SK-N-SH (cell line): ENCODE data around the gene TRIP6. TPM values are rescaled to one million over a fixed set of nuclear protein-coding genes. Genes with fewer than 3 reads are reported as not detected.

Source experiments
- CTCF ChIA-PET: fragments of 300-600, 350-600 bp; formaldehyde crosslinking; extraction: SDS; loops from one replicate; lab custom pipeline; 2021; lab: Yijun Ruan, JAX
- POLR2A ChIA-PET: fragments of 350-600 bp; sonication (Branson Sonifier 250); formaldehyde crosslinking; extraction: SDS; loops from one replicate; lab custom pipeline; 2020; ENCODE audit warnings: antibody characterized with exemption, inconsistent platforms; lab: Yijun Ruan, JAX
- DNase-seq: peaks from one replicate; pipeline ENCODE4 v3.0.0; 2012
- H2AFZ ChIP-seq: fragments of 200-600 bp; sonication (generic); 2 replicates; pipeline ENCODE4 v1.8.1; 2016; ENCODE audit warnings: antibody characterized with exemption, mild to moderate bottlenecking, low read depth
- H3F3A ChIP-seq: fragments of 200-600 bp; sonication (generic); replicated peaks from 2 replicates; pipeline ENCODE3; 2016; ENCODE audit warnings: antibody characterized with exemption, mild to moderate bottlenecking; ENCODE audit not compliant: insufficient read depth
- H3K27ac ChIP-seq, 2 experiments: fragments of 200-500 bp in 1 of 2; fragments of 200-600 bp in 1 of 2; sonication (Bioruptor generic) in 1 of 2; sonication (generic), shearing (Covaris generic) in 1 of 2; 2 replicates each; pipeline versions ENCODE4 v1.5.1 to v1.6.1; 2014 to 2016; ENCODE audit warnings: low read depth in 2 of 2, inconsistent platforms in 1 of 2, low read length in 1 of 2, mild to moderate bottlenecking in 1 of 2, mixed read lengths in 1 of 2
- H3K27me3 ChIP-seq: fragments of 200-600 bp; sonication (generic), shearing (Covaris generic); 2 replicates; pipeline ENCODE4 v1.6.1; 2016; ENCODE audit warnings: mixed run types; ENCODE audit not compliant: insufficient read depth
- H3K36me3 ChIP-seq, 2 experiments: fragments of 200-500 bp in 1 of 2; fragments of 200-600 bp in 1 of 2; sonication (Bioruptor generic) in 1 of 2; sonication (generic) in 1 of 2; replicated peaks in 1 of 2; 2 replicates each; pipeline versions ENCODE3 to v1.5.1; 2014 to 2016; ENCODE audit warnings: low read length in 1 of 2, mild to moderate bottlenecking in 1 of 2; ENCODE audit not compliant: insufficient read depth in 2 of 2, control insufficient read depth in 1 of 2
- H3K4me1 ChIP-seq, 2 experiments: fragments of 200-500 bp in 1 of 2; fragments of 200-600 bp in 1 of 2; sonication (Bioruptor generic) in 1 of 2; sonication (generic), shearing (Covaris generic) in 1 of 2; 2 replicates each; pipeline versions ENCODE4 v1.5.1 to v1.6.1; 2014 to 2016; ENCODE audit warnings: low read depth in 1 of 2, low read length in 1 of 2, mixed run types in 1 of 2; ENCODE audit not compliant: insufficient read depth in 2 of 2, control insufficient read depth in 1 of 2
- H3K4me2 ChIP-seq: fragments of 200-600 bp; sonication (generic), shearing (Covaris generic); 2 replicates; pipeline ENCODE4 v1.6.1; 2017; ENCODE audit warnings: mixed run types
- H3K4me3 ChIP-seq, 2 experiments: fragments of 200-500 bp in 1 of 2; fragments of 200-600 bp in 1 of 2; sonication (Bioruptor generic) in 1 of 2; sonication (generic), shearing (Covaris generic) in 1 of 2; 2 replicates each; pipeline versions ENCODE4 v1.5.1 to v1.8.1; 2014 to 2016; ENCODE audit warnings: low read depth in 2 of 2, inconsistent platforms in 1 of 2, low read length in 1 of 2, mild to moderate bottlenecking in 1 of 2, mixed read lengths in 1 of 2, moderate library complexity in 1 of 2
- H3K79me2 ChIP-seq: fragments of 200-600 bp; sonication (generic); 2 replicates; pipeline ENCODE4 v1.8.1; 2017; ENCODE audit warnings: mild to moderate bottlenecking; ENCODE audit not compliant: insufficient read depth
- H3K9ac ChIP-seq: fragments of 200-600 bp; sonication (generic); 2 replicates; pipeline ENCODE4 v1.6.1; 2017; ENCODE audit warnings: mixed run types
- H3K9me2 ChIP-seq: fragments of 200-600 bp; sonication (generic); 2 replicates; pipeline ENCODE4 v1.6.1; 2017; ENCODE audit warnings: mixed run types
- H3K9me3 ChIP-seq: fragments of 200-600 bp; sonication (generic); 2 replicates; pipeline ENCODE4 v1.6.1; 2017; ENCODE audit warnings: mixed run types, mild to moderate bottlenecking, moderate library complexity
- H4K20me1 ChIP-seq: fragments of 200-600 bp; sonication (generic); 2 replicates; pipeline ENCODE4 v1.6.1; 2017; ENCODE audit warnings: mild to moderate bottlenecking, mixed run types; ENCODE audit not compliant: insufficient read depth
- CHD2 ChIP-seq: fragments of 150-350 bp; IDR thresholded peaks from 2 replicates; pipeline ENCODE4 v1.6.1; 2018; ENCODE audit warnings: low read length; ENCODE audit not compliant: partially characterized antibody
- ELF1 ChIP-seq: IDR thresholded peaks from 2 replicates; pipeline ENCODE4 v1.4.0; 2012
- EZH2phosphoT487 ChIP-seq: fragments of 200-600 bp; sonication (generic); IDR thresholded peaks from 2 replicates; pipeline ENCODE4 v1.6.1; 2017; ENCODE audit warnings: low read depth, mixed run types, mild to moderate bottlenecking, antibody characterized with exemption, moderate library complexity, borderline replicate concordance
- FOSL2 ChIP-seq: IDR thresholded peaks from 2 replicates; pipeline ENCODE4 v1.4.0; 2012; ENCODE audit warnings: low read depth, mild to moderate bottlenecking, moderate library complexity, borderline replicate concordance
- GATA2 ChIP-seq: sonication (generic); formaldehyde crosslinking; IDR thresholded peaks from 2 replicates; pipeline ENCODE4 v1.5.0; 2020; ENCODE audit warnings: mild to moderate bottlenecking, missing genetic modification reagents
- NFIC ChIP-seq: IDR thresholded peaks from 2 replicates; pipeline ENCODE4 v1.4.0; 2012; ENCODE audit warnings: borderline replicate concordance
- RAD21 ChIP-seq: IDR thresholded peaks from 2 replicates; pipeline ENCODE4 v1.6.1; 2012; ENCODE audit warnings: mild to moderate bottlenecking, low read length
- RXRA ChIP-seq: IDR thresholded peaks from 2 replicates; pipeline ENCODE4 v1.4.0; 2012; ENCODE audit warnings: low read depth, mild to moderate bottlenecking, borderline replicate concordance
- SIN3A ChIP-seq: IDR thresholded peaks from 2 replicates; pipeline ENCODE4 v1.6.1; 2012; ENCODE audit warnings: low read depth, mild to moderate bottlenecking, low read length, moderate library complexity, borderline replicate concordance
- SMC3 ChIP-seq: IDR thresholded peaks from 2 replicates; pipeline ENCODE4 v1.6.1; 2012; ENCODE audit warnings: low read depth, low read length, improper control_type of control experiment
- TCF12 ChIP-seq: IDR thresholded peaks from 2 replicates; pipeline ENCODE4 v1.4.0; 2012
- YY1 ChIP-seq: IDR thresholded peaks from 2 replicates; pipeline ENCODE4 v1.4.0; 2012; ENCODE audit warnings: low read depth, mild to moderate bottlenecking
- WGBS: methylation state at CpG from one replicate; pipeline ENCODE4 v1.1.6; 2017; ENCODE audit warnings: low lambda C conversion rate; 5-methylcytosine and 5-hydroxymethylcytosine counted together
- polyA plus RNA-seq, 3 experiments: library from polyadenylated mRNA; depleted of rRNA; stranded (reverse); fragments of >200 nt; gene quantifications; 2 replicates each; pipeline ENCODE4 v1.2.3, GENCODE V29; 2012
- TF ChIP-seq, protein P1 (sequence below): IDR thresholded peaks from 2 replicates; pipeline ENCODE4 v1.6.1; 2012; ENCODE audit warnings: mild to moderate bottlenecking, low read depth, low read length, moderate library complexity
- TF ChIP-seq, protein P2 (sequence below): IDR thresholded peaks from 2 replicates; pipeline ENCODE4 v1.4.0; 2012; ENCODE audit warnings: low read depth
- TF ChIP-seq, protein P3 (sequence below): fragments of 150-350 bp; IDR thresholded peaks from 2 replicates; pipeline ENCODE4 v1.6.1; 2016; ENCODE audit warnings: mild to moderate bottlenecking, low read depth, low read length
- TF ChIP-seq, protein P4 (sequence below): IDR thresholded peaks from 2 replicates; pipeline ENCODE4 v1.4.0; 2012; ENCODE audit warnings: low read depth, borderline replicate concordance
- TF ChIP-seq, protein P5 (sequence below): IDR thresholded peaks from 2 replicates; pipeline ENCODE4 v1.4.0; 2012; ENCODE audit warnings: low read depth, borderline replicate concordance
- TF ChIP-seq, protein P6 (sequence below): fragments of 200-600 bp; sonication (generic); IDR thresholded peaks from 2 replicates; pipeline ENCODE4 v1.6.1; 2017; ENCODE audit warnings: antibody characterized with exemption, mild to moderate bottlenecking, moderate library complexity

TRIP6 gene
- polyA plus RNA-seq, 1 of the 3 experiments (the other 2 are of a cell fraction), result 6.5 TPM

DNA sequence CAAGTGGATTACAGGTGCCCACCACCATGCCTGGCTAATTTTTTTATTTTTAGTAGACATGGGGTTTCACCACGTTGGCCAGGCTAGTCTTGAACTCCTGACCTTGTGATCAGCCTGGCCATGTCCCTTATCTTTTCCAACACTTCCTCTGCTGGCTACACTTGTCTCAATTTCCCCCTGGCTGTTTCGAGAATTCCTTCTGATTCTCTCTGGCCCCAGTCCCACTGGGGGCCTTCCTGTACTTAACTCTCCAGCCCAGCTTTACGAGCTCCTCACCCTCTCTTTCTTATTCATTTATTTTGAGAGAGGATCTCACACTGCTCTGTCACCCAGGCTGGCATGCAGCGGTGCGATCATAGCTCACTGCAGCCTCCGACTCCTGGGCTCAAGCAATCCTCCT lies 48.4 kb upstream of the TRIP6 start:
- Histone ChIP-seq H4K20me1 (no peaks in the 10 kb centered on the region), H3K79me2 (no peaks in the 10 kb centered on the region), H3K4me3 (no peak overlapping the region), H3K4me2 (no peak overlapping the region), H3K27me3 (no peaks in the 10 kb centered on the region), H3K9me2 (no peaks in the 10 kb centered on the region), H2AFZ (no peak overlapping the region), H3K9me3 (no peaks in the 10 kb centered on the region), H3F3A (no peaks in the 10 kb centered on the region), H3K36me3 (peaks cover 20 to 58% of the 10 kb centered on the region in 2 experiments), H3K9ac (no peak overlapping the region), H3K4me1 (no peaks in the 10 kb centered on the region), H3K27ac (no peak overlapping the region)
- no peak for DNase-seq
- TF ChIP-seq EZH2phosphoT487, result no peak
- TF ChIP-seq, protein P1, sequence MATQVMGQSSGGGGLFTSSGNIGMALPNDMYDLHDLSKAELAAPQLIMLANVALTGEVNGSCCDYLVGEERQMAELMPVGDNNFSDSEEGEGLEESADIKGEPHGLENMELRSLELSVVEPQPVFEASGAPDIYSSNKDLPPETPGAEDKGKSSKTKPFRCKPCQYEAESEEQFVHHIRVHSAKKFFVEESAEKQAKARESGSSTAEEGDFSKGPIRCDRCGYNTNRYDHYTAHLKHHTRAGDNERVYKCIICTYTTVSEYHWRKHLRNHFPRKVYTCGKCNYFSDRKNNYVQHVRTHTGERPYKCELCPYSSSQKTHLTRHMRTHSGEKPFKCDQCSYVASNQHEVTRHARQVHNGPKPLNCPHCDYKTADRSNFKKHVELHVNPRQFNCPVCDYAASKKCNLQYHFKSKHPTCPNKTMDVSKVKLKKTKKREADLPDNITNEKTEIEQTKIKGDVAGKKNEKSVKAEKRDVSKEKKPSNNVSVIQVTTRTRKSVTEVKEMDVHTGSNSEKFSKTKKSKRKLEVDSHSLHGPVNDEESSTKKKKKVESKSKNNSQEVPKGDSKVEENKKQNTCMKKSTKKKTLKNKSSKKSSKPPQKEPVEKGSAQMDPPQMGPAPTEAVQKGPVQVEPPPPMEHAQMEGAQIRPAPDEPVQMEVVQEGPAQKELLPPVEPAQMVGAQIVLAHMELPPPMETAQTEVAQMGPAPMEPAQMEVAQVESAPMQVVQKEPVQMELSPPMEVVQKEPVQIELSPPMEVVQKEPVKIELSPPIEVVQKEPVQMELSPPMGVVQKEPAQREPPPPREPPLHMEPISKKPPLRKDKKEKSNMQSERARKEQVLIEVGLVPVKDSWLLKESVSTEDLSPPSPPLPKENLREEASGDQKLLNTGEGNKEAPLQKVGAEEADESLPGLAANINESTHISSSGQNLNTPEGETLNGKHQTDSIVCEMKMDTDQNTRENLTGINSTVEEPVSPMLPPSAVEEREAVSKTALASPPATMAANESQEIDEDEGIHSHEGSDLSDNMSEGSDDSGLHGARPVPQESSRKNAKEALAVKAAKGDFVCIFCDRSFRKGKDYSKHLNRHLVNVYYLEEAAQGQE, result no peak
- TF ChIP-seq TCF12, result no peak
- no peak for TF ChIP-seq ELF1
- POLR2A ChIA-PET, result no interaction called here
- 90% methylated on average over 6 of the region's 6 CpGs for WGBS
- CTCF ChIA-PET, result interaction anchor here (0.9 to 11.8 kb wide), 5 partner anchors 9 to 113 kb away, joined by 3 to 84 read pairs (median 6); partner anchors contain the start of genes EPHB4, POP7 and SLC12A9

DNA sequence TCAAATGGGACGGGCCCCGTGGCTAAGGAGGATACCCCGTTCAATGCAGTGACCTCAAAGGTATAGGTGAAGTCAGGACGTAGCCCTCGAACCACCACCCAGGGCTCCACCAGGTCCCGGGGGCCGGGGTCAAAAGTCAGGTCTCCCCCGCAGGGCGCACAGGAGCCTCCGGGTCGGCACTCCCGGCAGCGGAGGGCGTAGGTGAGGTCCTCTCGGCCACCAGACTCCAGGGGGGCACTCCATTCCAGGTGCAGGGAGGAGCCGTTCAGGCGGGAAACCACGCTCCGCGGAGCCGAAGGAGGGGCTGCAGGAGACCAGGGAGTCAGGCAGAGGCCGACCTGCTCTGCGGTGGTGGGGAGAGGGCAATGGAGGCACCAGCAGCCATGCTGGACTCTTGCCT lies 47.6 kb upstream of the TRIP6 start:
- Histone ChIP-seq H2AFZ (no peak overlapping the region), H3K27me3 (no peaks in the 10 kb centered on the region), H3F3A (no peaks in the 10 kb centered on the region), H3K27ac (no peak overlapping the region), H3K9ac (no peak overlapping the region), H3K9me2 (no peaks in the 10 kb centered on the region), H3K36me3 (peaks cover 23 to 54% of the 10 kb centered on the region in 2 experiments), H3K79me2 (peaks cover 6% of the 10 kb centered on the region), H3K4me2 (no peak overlapping the region), H3K4me3 (no peak overlapping the region), H4K20me1 (peaks cover 7% of the 10 kb centered on the region), H3K4me1 (peaks cover 0 to 1% of the 10 kb centered on the region in 2 experiments; a peak in 1 of 4 replicates), H3K9me3 (no peaks in the 10 kb centered on the region)
- DNase-seq, result peak; percentile 42
- ChIA-PET CTCF (interaction anchor here (1.4 to 11.8 kb wide), 2 partner anchors 18 to 114 kb away, joined by 4 to 84 read pairs; partner anchors contain the start of gene POP7), POLR2A (no interaction called here)
- no peak for TF ChIP-seq GATA2 (CRISPR knock-in tag)
- TF ChIP-seq, protein P2, sequence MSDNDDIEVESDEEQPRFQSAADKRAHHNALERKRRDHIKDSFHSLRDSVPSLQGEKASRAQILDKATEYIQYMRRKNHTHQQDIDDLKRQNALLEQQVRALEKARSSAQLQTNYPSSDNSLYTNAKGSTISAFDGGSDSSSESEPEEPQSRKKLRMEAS, result no peak
- TF ChIP-seq, protein P3, sequence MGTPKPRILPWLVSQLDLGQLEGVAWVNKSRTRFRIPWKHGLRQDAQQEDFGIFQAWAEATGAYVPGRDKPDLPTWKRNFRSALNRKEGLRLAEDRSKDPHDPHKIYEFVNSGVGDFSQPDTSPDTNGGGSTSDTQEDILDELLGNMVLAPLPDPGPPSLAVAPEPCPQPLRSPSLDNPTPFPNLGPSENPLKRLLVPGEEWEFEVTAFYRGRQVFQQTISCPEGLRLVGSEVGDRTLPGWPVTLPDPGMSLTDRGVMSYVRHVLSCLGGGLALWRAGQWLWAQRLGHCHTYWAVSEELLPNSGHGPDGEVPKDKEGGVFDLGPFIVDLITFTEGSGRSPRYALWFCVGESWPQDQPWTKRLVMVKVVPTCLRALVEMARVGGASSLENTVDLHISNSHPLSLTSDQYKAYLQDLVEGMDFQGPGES, result no peak
- TF ChIP-seq, protein P4, sequence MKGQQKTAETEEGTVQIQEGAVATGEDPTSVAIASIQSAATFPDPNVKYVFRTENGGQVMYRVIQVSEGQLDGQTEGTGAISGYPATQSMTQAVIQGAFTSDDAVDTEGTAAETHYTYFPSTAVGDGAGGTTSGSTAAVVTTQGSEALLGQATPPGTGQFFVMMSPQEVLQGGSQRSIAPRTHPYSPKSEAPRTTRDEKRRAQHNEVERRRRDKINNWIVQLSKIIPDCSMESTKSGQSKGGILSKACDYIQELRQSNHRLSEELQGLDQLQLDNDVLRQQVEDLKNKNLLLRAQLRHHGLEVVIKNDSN, result no peak
- no peak for TF ChIP-seq NFIC
- TF ChIP-seq, protein P5, sequence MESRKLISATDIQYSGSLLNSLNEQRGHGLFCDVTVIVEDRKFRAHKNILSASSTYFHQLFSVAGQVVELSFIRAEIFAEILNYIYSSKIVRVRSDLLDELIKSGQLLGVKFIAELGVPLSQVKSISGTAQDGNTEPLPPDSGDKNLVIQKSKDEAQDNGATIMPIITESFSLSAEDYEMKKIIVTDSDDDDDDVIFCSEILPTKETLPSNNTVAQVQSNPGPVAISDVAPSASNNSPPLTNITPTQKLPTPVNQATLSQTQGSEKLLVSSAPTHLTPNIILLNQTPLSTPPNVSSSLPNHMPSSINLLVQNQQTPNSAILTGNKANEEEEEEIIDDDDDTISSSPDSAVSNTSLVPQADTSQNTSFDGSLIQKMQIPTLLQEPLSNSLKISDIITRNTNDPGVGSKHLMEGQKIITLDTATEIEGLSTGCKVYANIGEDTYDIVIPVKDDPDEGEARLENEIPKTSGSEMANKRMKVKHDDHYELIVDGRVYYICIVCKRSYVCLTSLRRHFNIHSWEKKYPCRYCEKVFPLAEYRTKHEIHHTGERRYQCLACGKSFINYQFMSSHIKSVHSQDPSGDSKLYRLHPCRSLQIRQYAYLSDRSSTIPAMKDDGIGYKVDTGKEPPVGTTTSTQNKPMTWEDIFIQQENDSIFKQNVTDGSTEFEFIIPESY, result no peak
- no peak for TF ChIP-seq RXRA
- TF ChIP-seq SMC3, result no peak
- TF ChIP-seq RAD21, result no peak
- no peak for TF ChIP-seq TCF12
- TF ChIP-seq SIN3A, result no peak
- no peak for TF ChIP-seq FOSL2
- TF ChIP-seq CHD2, result no peak
- TF ChIP-seq, protein P6, sequence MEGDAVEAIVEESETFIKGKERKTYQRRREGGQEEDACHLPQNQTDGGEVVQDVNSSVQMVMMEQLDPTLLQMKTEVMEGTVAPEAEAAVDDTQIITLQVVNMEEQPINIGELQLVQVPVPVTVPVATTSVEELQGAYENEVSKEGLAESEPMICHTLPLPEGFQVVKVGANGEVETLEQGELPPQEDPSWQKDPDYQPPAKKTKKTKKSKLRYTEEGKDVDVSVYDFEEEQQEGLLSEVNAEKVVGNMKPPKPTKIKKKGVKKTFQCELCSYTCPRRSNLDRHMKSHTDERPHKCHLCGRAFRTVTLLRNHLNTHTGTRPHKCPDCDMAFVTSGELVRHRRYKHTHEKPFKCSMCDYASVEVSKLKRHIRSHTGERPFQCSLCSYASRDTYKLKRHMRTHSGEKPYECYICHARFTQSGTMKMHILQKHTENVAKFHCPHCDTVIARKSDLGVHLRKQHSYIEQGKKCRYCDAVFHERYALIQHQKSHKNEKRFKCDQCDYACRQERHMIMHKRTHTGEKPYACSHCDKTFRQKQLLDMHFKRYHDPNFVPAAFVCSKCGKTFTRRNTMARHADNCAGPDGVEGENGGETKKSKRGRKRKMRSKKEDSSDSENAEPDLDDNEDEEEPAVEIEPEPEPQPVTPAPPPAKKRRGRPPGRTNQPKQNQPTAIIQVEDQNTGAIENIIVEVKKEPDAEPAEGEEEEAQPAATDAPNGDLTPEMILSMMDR, result no peak
- TF ChIP-seq YY1, result no peak
- TF ChIP-seq EZH2phosphoT487, result no peak
- 98% methylated on average over 21 of the region's 23 CpGs for WGBS
